MM.1S (cell line): ENCODE measurements around the gene MUC5B.

ENCODE experiments used
- DNase-seq: peaks from one replicate; pipeline ENCODE4 v3.0.0-alpha.2; 2015
- H2AFZ ChIP-seq: fragments of 300-600 bp; sonication (generic); 2 replicates; pipeline ENCODE4 v1.6.0; 2016; ENCODE audit warnings: antibody characterized with exemption, low read length
- H3F3A ChIP-seq: fragments of 300-600 bp; sonication (generic); 2 replicates; pipeline ENCODE4 v1.6.1; 2016; ENCODE audit warnings: mild to moderate bottlenecking, antibody characterized with exemption, low read length, moderate library complexity, mixed read lengths; ENCODE audit not compliant: insufficient read depth
- H3K27ac ChIP-seq: fragments of 300-600 bp; sonication (generic); 2 replicates; pipeline ENCODE4 v1.5.1; 2016; ENCODE audit warnings: mild to moderate bottlenecking, low read length
- H3K27me3 ChIP-seq: fragments of 300-600 bp; sonication (generic); replicated peaks from 2 replicates; pipeline ENCODE4 v1.6.0; 2016; ENCODE audit warnings: low read length; ENCODE audit not compliant: insufficient read depth
- H3K36me3 ChIP-seq: fragments of 300-600 bp; sonication (generic); replicated peaks from 2 replicates; pipeline ENCODE4 v1.6.1; 2016; ENCODE audit warnings: mild to moderate bottlenecking, low read length, mixed read lengths; ENCODE audit not compliant: insufficient read depth
- H3K4me1 ChIP-seq: fragments of 300-600 bp; sonication (generic); 2 replicates; pipeline ENCODE4 v1.6.1; 2016; ENCODE audit warnings: low read length, mixed read lengths
- H3K4me2 ChIP-seq: fragments of 300-600 bp; sonication (generic); 2 replicates; pipeline ENCODE4 v1.6.0; 2016; ENCODE audit warnings: low read depth, low read length
- H3K4me3 ChIP-seq: fragments of 300-600 bp; sonication (generic); 2 replicates; pipeline ENCODE4 v1.5.1; 2016; ENCODE audit warnings: low read length, mixed read lengths
- H3K79me2 ChIP-seq: fragments of 300-600 bp; sonication (generic); 2 replicates; pipeline ENCODE4 v1.6.1; 2016; ENCODE audit warnings: mixed run types, low read length, mixed read lengths
- H3K9ac ChIP-seq: fragments of 300-600 bp; sonication (generic); 2 replicates; pipeline ENCODE4 v1.6.1; 2016; ENCODE audit warnings: low read length, mixed read lengths
- H3K9me2 ChIP-seq: fragments of 300-600 bp; sonication (generic); replicated peaks from 2 replicates; pipeline ENCODE4 v1.6.1; 2016; ENCODE audit warnings: mild to moderate bottlenecking, low read length, mixed read lengths; ENCODE audit not compliant: insufficient read depth
- H3K9me3 ChIP-seq: fragments of 300-600 bp; sonication (generic); replicated peaks from 2 replicates; pipeline ENCODE4 v1.6.1; 2016; ENCODE audit warnings: mild to moderate bottlenecking, low read length, mixed read lengths; ENCODE audit not compliant: insufficient read depth
- H4K20me1 ChIP-seq: fragments of 300-600 bp; sonication (generic); 2 replicates; pipeline ENCODE4 v1.6.1; 2016; ENCODE audit warnings: mild to moderate bottlenecking, low read length, moderate library complexity, mixed read lengths; ENCODE audit not compliant: insufficient read depth
- CTCF ChIP-seq: fragments of 300-600 bp; sonication (generic); IDR thresholded peaks from 2 replicates; pipeline ENCODE4 v1.5.1; 2016; ENCODE audit warnings: antibody characterized with exemption, low read length, mixed read lengths
- EZH2 ChIP-seq: fragments of 300-600 bp; sonication (generic); optimal IDR thresholded peaks from 2 replicates; pipeline ENCODE3; 2017; ENCODE audit warnings: low read depth, mild to moderate bottlenecking, antibody characterized with exemption, low read length, mixed read lengths
- EZH2phosphoT487 ChIP-seq: fragments of 300-600 bp; sonication (generic); IDR thresholded peaks from 2 replicates; pipeline ENCODE4 v1.6.1; 2018; ENCODE audit warnings: antibody characterized with exemption, low read length

The MUC5B gene

DNA sequence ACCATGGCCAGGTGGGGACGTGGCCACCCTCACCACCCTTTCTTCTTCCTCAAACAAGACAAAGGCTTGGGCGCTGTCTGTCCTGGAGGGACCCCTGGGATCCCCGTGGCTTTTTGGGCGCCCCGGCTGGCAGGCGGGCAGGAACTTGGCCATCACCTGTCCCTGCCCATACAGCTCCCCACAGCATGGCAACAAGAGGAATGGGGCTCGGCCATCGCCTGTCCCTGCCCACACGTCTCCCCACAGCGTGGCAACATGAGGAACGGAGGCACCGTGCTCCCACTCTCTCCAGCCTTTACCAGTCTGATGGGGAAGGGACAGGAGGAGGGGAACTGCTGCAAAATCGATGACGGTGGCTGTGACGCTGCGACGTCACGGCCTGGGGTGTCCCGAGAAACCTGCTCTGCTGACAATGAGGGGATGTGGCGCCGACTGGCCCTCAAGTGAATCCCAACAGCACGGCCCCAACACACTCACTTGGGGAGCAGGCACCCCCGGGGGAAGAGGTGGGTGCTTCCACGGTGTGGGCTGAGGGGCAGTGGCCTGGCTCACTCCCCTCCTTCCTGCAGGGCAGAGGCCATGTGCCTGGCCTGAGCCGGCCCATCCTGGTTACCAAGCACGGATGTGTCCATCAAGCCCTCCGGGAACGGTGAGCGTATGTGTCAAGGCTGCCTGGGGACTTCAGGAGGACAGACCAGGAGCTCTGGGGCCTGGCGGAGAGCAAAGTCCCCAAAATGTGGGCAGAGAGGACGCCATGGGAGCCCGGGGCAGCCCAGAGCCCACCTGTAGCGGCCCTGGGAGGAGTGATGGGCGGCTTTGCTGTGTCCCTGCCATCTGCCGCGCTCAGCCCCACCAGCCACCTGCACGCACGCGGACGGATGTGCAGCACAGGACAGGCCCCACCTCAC lies 56.2 kb downstream of the MUC5B start:
- Histone ChIP-seq H3K4me3 (no peak overlapping the region), H4K20me1 (no peaks in the 10 kb centered on the region), H3K9me2 (no peaks in the 10 kb centered on the region), H3K79me2 (no peaks in the 10 kb centered on the region), H3K4me1 (no peaks in the 10 kb centered on the region), H2AFZ (no peak overlapping the region), H3F3A (no peaks in the 10 kb centered on the region), H3K9ac (no peak overlapping the region), H3K27me3 (no peaks in the 10 kb centered on the region), H3K36me3 (no peaks in the 10 kb centered on the region), H3K9me3 (no peaks in the 10 kb centered on the region), H3K27ac (no peak overlapping the region), H3K4me2 (no peak overlapping the region)
- no peak for DNase-seq
- TF ChIP-seq EZH2phosphoT487, result no peak
- TF ChIP-seq EZH2, result no peak
- no peak for TF ChIP-seq CTCF

DNA sequence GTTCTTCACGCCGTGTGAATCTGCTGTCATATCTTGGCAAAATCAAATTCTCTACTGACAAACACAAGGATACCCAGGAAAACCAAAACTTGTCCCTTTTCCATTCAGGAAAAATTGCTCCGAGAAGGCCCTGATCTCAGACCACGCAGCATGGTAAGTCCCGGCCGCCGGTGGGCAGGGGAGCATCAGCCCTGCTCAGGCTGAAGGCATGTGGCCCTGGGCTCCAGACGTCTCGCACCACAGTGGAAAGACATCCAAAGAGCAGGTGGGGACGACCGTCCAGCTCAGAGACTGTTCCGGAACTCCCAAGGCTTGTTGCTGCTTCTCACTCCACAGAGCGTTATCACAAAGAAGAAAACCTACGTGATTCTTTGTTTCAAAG lies 56.8 kb downstream of the MUC5B start:
- no peaks in the 10 kb centered on the region for H3K27me3 ChIP-seq
- H3K36me3 ChIP-seq, result no peaks in the 10 kb centered on the region
- no peaks in the 10 kb centered on the region for H3K9me2 ChIP-seq
- H3K4me3 ChIP-seq, result no peak overlapping the region
- no peaks in the 10 kb centered on the region for H3K9me3 ChIP-seq
- no peaks in the 10 kb centered on the region for H3F3A ChIP-seq
- H4K20me1 ChIP-seq, result no peaks in the 10 kb centered on the region
- H2AFZ ChIP-seq, result no peak overlapping the region
- H3K9ac ChIP-seq, result no peak overlapping the region
- H3K79me2 ChIP-seq, result no peaks in the 10 kb centered on the region
- no peak overlapping the region for H3K27ac ChIP-seq
- no peak for DNase-seq
- no peak overlapping the region for H3K4me2 ChIP-seq
- no peaks in the 10 kb centered on the region for H3K4me1 ChIP-seq
- no peak for TF ChIP-seq EZH2phosphoT487
- no peak for TF ChIP-seq EZH2
- TF ChIP-seq CTCF, result no peak

- Histone ChIP-seq H3K9me2 (no peaks in the 10 kb centered on the region), H3K4me3 (no peak overlapping the region), H3K27me3 (no peaks in the 10 kb centered on the region), H4K20me1 (no peaks in the 10 kb centered on the region), H3K27ac (no peak overlapping the region), H3K79me2 (no peaks in the 10 kb centered on the region), H3K36me3 (no peaks in the 10 kb centered on the region), H3K4me2 (no peak overlapping the region), H3K9ac (no peak overlapping the region), H3F3A (no peaks in the 10 kb centered on the region), H3K9me3 (no peaks in the 10 kb centered on the region), H2AFZ (no peak overlapping the region), H3K4me1 (no peaks in the 10 kb centered on the region)
- no peak for TF ChIP-seq CTCF
- no peak for TF ChIP-seq EZH2phosphoT487
- TF ChIP-seq EZH2, result no peak
- DNase-seq, result no peak
These were observed 57.5 kb downstream of the MUC5B start for GRCh38 chr11:1280116-1281035.
